Lower leg skin (tissue), 4 donors: ENCODE measurements around the gene MELK. TPM values are rescaled to one million over a fixed set of nuclear protein-coding genes. Genes with fewer than 3 reads are reported as not detected.
"Not testable (repeated sequence)": the region's sequence is repeated elsewhere in the genome, so short reads cannot be mapped to it uniquely, and the experiment has no call there.

Experiments
- DNase-seq, 2 donors: peaks; one replicate each; pipeline ENCODE4 v3.0.0-alpha.2; 2019; ENCODE audit warnings: low spot score in 2 of 2
- H3K4me3 ChIP-seq: fragments of 200-600 bp; sonication (generic); 2 replicates; pipeline ENCODE4 v1.5.1; 2017; ENCODE audit warnings: mild to moderate bottlenecking, low read depth; ENCODE audit not compliant: poor library complexity, severe bottlenecking
- POLR2A ChIP-seq, 2 donors: fragments of 450-650 bp; IDR thresholded peaks; one replicate each; pipeline ENCODE4 v1.6.1; 2016 to 2017; ENCODE audit warnings: antibody characterized with exemption in 2 of 2, mild to moderate bottlenecking in 1 of 2, moderate library complexity in 1 of 2
- WGBS, 2 donors: methylation state at CpG; one replicate each; pipeline ENCODE4 v1.1.5; 2018; 5-methylcytosine and 5-hydroxymethylcytosine counted together
- intact Hi-C: fragments of 100-400 bp; cut with DNase I; formaldehyde crosslinking; loops from one replicate; pipeline ENCODE4 v1.15.0; 2023; ENCODE audit warnings: low total_unique reads
- total RNA-seq, 4 donors: library from RNA; depleted of rRNA; stranded (reverse); fragments of >200 nt; gene quantifications; one replicate each; pipeline ENCODE4 v1.1.0, GENCODE V29; 2016
- TF ChIP-seq, protein P1 (sequence below), 3 donors: fragments of 450-650 bp; IDR thresholded peaks; one replicate each; pipeline ENCODE4 v1.5.1; 2016; ENCODE audit warnings: antibody characterized with exemption in 3 of 3, mild to moderate bottlenecking in 3 of 3, moderate library complexity in 2 of 3

The MELK gene
- total RNA-seq, 4 donors from 2014 or later: 0.47 to 3.2 (median 2.2) TPM

- no peak overlapping the region for H3K4me3 ChIP-seq
- TF ChIP-seq POLR2A (IDR thresholded peaks at IDR 0.05): no peak
- TF ChIP-seq, protein P1, sequence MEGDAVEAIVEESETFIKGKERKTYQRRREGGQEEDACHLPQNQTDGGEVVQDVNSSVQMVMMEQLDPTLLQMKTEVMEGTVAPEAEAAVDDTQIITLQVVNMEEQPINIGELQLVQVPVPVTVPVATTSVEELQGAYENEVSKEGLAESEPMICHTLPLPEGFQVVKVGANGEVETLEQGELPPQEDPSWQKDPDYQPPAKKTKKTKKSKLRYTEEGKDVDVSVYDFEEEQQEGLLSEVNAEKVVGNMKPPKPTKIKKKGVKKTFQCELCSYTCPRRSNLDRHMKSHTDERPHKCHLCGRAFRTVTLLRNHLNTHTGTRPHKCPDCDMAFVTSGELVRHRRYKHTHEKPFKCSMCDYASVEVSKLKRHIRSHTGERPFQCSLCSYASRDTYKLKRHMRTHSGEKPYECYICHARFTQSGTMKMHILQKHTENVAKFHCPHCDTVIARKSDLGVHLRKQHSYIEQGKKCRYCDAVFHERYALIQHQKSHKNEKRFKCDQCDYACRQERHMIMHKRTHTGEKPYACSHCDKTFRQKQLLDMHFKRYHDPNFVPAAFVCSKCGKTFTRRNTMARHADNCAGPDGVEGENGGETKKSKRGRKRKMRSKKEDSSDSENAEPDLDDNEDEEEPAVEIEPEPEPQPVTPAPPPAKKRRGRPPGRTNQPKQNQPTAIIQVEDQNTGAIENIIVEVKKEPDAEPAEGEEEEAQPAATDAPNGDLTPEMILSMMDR (IDR thresholded peaks at IDR 0.05): no peak
- intact Hi-C loops: no loop called here
- DNase-seq: no peak
- WGBS, 2 donors: 94 to 96% methylated on average over 7 of the region's 7 CpGs
Observed at GRCh38 chr9:36542355-36542754, 30.3 kb upstream of the MELK start.

DNA sequence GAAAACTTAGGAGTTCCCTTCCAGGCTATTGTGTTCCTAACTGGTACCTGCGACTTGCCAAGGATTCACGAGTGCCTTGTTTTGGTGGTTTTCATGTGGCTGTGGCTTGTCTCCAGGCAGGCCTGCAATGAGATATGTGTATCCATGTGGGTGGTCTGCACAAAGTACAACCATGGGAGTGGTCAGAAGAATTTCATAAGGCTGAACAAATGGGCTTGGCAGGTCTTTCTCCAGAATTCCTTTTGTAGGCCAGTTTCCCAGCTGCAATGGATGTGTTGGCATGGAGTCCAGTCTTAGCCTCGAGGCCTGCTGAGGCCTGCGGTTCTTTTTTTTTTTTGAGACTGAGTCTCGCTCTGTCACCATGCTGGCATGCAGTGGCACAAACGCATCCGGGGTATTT, 28.8 kb upstream of the MELK start:
- WGBS, 2 donors: 44 to 47% methylated on average over 7 of the region's 7 CpGs
- intact Hi-C loops: no loop called here
- no peak overlapping the region for H3K4me3 ChIP-seq
- TF ChIP-seq POLR2A (IDR thresholded peaks at IDR 0.05): no peak
- TF ChIP-seq, protein P1 (IDR thresholded peaks at IDR 0.05): no peak
- DNase-seq: peak; percentile 65 to 86

- intact Hi-C loops: no loop called here
- TF ChIP-seq, protein P1 (IDR thresholded peaks at IDR 0.05): no peak
- TF ChIP-seq POLR2A (IDR thresholded peaks at IDR 0.05): no peak
- no peak for DNase-seq
- no peak overlapping the region for H3K4me3 ChIP-seq
- 62 to 64% methylated on average over 3 of the region's 3 CpGs for WGBS, 2 donors
Observed at GRCh38 chr9:36547598-36547997, 25.1 kb upstream of the MELK start.

GRCh38 chr9:36548454-36548853, 24.2 kb upstream of the MELK start:
- intact Hi-C loops: no loop called here
- TF ChIP-seq, protein P1 (IDR thresholded peaks at IDR 0.05): no peak
- no peak for TF ChIP-seq POLR2A (IDR thresholded peaks at IDR 0.05)
- no peak for DNase-seq
- 57 to 73% methylated on average over 1 of the region's 1 CpG for WGBS, 2 donors
- no peak overlapping the region for H3K4me3 ChIP-seq

- intact Hi-C loops: no loop called here
- TF ChIP-seq POLR2A (IDR thresholded peaks at IDR 0.05): no peak
- TF ChIP-seq, protein P1 (IDR thresholded peaks at IDR 0.05): no peak
- no peak overlapping the region for H3K4me3 ChIP-seq
- WGBS, 2 donors: 69 to 80% methylated on average over 8 of the region's 8 CpGs
- DNase-seq: no peak
Observed at GRCh38 chr9:36550135-36550534, 22.6 kb upstream of the MELK start.

DNA sequence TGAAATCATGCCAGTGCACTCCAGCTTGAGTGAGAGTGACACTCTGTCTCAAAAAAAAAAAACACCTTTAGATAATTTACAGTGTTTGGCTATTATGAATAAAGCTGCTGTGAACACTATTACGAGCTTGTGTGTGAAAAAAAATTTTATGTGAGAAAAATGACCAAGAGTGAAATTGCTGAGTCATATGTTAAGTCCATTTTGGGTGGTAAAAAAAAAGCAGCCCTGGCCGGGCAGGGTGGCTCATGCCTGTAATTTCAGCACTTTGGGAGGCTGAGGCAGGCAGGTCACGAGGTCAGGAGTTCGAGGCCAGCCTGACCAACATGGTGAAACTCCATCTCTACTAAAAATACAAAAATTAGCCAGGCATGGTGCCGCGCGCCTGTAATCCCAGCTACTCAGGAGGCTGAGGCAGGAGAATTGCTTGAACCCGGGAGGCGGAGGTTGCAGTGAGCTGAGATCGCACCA, 22.0 kb upstream of the MELK start:
- intact Hi-C loops, H3K4me3 ChIP-seq, DNase-seq: not testable (repeated sequence)
- WGBS, 2 donors: 82 to 87% methylated on average over 10 of the region's 10 CpGs
